Measurements from ENCODE around the gene HOXA13. TPM values are rescaled to one million over a fixed set of nuclear protein-coding genes. Genes with fewer than 3 reads are reported as not detected.

HOXA13 gene
- total RNA-seq, 4 donors from 2014 or later = not detected

DNA sequence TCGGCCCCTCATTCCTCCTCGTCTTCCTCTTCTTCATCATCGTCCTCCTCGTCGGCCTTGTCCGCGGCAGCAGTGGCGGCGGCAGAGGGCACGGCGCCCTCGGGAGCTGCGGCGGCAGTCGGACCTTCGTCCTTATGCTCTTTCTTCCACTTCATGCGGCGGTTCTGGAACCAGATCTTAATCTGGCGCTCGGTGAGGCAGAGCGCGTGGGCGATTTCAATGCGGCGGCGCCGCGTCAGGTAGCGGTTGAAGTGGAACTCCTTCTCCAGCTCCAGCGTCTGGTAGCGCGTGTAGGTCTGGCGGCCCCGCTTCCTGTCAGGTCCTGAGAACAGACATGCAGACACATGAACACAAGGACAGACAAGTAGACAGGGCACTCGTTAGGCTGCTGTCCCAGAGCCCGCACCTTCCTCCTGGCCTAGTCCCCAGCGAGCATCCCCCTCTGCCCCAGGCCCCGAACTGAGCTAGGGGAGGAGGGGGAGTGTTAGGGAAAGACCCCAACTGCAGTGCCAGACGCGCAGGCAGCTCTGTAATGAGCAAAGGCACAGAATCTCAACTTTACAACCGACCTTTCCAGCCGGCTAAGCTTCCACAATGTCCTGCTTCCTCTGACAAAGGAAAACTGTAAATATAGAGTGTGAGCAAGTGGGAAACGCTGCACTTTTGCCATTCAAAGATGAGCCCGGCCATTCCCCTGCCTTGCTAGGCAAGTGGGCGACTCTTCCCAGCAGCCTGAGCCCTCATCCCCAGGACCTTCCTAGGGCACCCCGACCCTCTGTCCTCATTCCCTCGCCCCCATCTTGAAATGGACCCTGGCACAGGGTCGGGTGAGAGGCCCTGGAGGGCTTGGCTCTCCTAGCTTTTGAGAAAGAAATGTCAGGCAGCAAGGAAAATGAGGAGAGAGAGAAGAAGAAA is 44.7 kb downstream of the HOXA13 start:
- peak; percentile 41 to 59 for DNase-seq
- H3K27ac ChIP-seq = no peak overlapping the region
- peaks cover 83% of the 10 kb centered on the region for H3K27me3 ChIP-seq
- intact Hi-C loops (cut with DNase I) = loop anchor here (5.0 kb wide), 1 partner anchor 288 kb away; no protein-coding TSS in a partner anchor
- WGBS, 2 donors = 10 to 16% methylated on average over 48 of the region's 48 CpGs
- peaks cover 18 to 34% of the 10 kb centered on the region in 2 donors for H3K4me1 ChIP-seq
- H3K9me3 ChIP-seq = no peaks in the 10 kb centered on the region
- TF ChIP-seq, protein P1, sequence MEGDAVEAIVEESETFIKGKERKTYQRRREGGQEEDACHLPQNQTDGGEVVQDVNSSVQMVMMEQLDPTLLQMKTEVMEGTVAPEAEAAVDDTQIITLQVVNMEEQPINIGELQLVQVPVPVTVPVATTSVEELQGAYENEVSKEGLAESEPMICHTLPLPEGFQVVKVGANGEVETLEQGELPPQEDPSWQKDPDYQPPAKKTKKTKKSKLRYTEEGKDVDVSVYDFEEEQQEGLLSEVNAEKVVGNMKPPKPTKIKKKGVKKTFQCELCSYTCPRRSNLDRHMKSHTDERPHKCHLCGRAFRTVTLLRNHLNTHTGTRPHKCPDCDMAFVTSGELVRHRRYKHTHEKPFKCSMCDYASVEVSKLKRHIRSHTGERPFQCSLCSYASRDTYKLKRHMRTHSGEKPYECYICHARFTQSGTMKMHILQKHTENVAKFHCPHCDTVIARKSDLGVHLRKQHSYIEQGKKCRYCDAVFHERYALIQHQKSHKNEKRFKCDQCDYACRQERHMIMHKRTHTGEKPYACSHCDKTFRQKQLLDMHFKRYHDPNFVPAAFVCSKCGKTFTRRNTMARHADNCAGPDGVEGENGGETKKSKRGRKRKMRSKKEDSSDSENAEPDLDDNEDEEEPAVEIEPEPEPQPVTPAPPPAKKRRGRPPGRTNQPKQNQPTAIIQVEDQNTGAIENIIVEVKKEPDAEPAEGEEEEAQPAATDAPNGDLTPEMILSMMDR (IDR thresholded peaks at IDR 0.05) = no peak
- no peak for TF ChIP-seq POLR2A (IDR thresholded peaks at IDR 0.05)
- no peaks in the 10 kb centered on the region for H3K36me3 ChIP-seq
- H3K4me3 ChIP-seq (replicated peaks in 1 of 3) = no peak overlapping the region

DNA sequence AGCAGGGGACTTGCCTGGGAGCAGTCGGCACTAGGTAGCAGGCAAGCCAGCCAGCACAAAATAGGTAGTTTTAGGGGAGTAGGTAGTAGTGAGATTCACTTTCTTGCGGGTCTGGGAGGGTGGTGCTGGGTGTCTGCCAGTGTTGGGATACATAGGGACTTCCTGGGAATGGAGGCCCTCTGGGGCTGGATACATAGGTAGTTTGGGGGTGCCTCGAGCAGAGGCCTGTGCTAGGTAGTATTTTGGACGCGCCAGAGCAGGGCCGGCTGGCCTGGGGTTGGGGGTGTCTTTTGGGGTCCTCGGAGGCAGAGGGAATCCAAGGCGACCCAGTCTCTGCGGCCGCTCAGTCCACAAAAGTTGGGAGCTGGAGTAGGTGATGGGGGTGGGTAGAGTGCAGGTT is 45.5 kb downstream of the HOXA13 start:
- H3K4me3 ChIP-seq (replicated peaks in 1 of 3) = no peak overlapping the region
- no peaks in the 10 kb centered on the region for H3K36me3 ChIP-seq
- intact Hi-C loops (cut with DNase I) = loop anchor here (5.0 kb wide), 1 partner anchor 287 kb away; no protein-coding TSS in a partner anchor
- WGBS, 2 donors = 31 to 36% methylated on average over 9 to 10 of the region's 10 CpGs
- peaks cover 18 to 34% of the 10 kb centered on the region in 2 donors for H3K4me1 ChIP-seq
- no peak for DNase-seq
- H3K27me3 ChIP-seq = peaks cover 84% of the 10 kb centered on the region
- H3K27ac ChIP-seq = no peak overlapping the region
- no peaks in the 10 kb centered on the region for H3K9me3 ChIP-seq
- TF ChIP-seq POLR2A (IDR thresholded peaks at IDR 0.05) = no peak
- TF ChIP-seq, protein P1 (IDR thresholded peaks at IDR 0.05) = no peak

DNA sequence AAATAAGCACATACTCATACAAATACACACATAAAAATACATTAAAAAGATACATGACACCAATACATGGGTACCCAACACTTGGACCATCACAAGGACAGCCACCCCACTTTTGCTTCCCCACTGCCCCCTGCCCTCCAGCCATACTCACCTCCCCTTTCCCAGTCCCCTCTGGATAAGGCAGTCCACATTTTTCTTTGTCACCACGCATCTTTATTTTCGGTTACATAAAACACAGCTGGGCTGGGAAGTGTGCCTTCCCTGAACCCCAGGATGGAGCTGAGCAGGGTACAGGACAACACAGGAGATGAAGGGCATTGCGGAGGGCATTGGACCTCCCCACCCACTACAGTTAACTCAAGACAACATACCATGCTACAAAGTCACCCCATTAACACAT is 46.4 kb downstream of the HOXA13 start:
- no peak overlapping the region for H3K4me3 ChIP-seq (replicated peaks in 1 of 3)
- H3K4me1 ChIP-seq = peaks cover 18 to 34% of the 10 kb centered on the region in 2 donors
- 28 to 35% methylated on average over 3 of the region's 3 CpGs for WGBS, 2 donors
- H3K27ac ChIP-seq = no peak overlapping the region
- no peaks in the 10 kb centered on the region for H3K9me3 ChIP-seq
- no peaks in the 10 kb centered on the region for H3K36me3 ChIP-seq
- intact Hi-C loops (cut with DNase I) = loop anchor here (5.0 kb wide), 1 partner anchor 286 kb away; no protein-coding TSS in a partner anchor
- TF ChIP-seq POLR2A (IDR thresholded peaks at IDR 0.05) = no peak
- TF ChIP-seq, protein P1 (IDR thresholded peaks at IDR 0.05) = no peak
- peaks cover 87% of the 10 kb centered on the region for H3K27me3 ChIP-seq
- DNase-seq = no peak

DNA sequence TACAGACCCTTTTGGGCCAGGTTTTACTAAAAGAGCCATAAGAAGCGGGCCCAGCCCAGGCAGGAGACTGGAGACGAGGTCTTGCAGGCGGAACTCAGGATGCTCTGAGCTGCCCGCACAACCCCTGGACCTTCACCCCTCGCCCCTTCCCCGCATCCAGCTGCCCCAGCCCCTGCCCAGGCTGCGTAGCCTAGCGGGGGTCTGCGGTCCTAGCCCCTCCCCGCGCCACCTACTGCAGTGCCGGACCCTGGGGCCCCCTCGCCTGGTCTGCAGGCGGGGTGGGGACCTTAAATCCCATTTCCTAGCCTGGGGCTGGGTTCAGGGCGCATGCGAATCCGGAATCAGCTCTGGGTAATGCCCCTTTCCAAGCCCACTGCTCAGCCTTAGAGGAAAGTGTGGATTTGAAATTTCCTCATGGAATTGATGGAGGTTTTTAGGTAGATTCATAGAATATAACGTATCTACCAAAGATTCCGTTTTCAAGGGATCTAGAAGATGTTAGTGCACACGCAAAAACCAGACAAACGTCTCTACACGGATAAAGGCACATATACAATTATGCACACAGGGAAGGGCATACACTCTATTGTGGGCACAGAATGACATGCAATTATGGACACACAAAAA is 47.0 kb downstream of the HOXA13 start:
- TF ChIP-seq, protein P1 (IDR thresholded peaks at IDR 0.05) = no peak
- TF ChIP-seq POLR2A (IDR thresholded peaks at IDR 0.05) = no peak
- WGBS, 2 donors = 18% methylated on average over 15 of the region's 22 CpGs

More for the DNA sequence above, 47.0 kb downstream of the HOXA13 start:
- H3K27ac ChIP-seq = peak overlapping the region in 1 of 3 donors; percentile 0
- no peak overlapping the region for H3K4me3 ChIP-seq (replicated peaks in 1 of 3)
- intact Hi-C loops (cut with DNase I) = loop anchor here (5.0 kb wide), 1 partner anchor 286 kb away; no protein-coding TSS in a partner anchor
- peaks cover 19 to 37% of the 10 kb centered on the region in 2 donors for H3K4me1 ChIP-seq
- H3K9me3 ChIP-seq = no peaks in the 10 kb centered on the region
- DNase-seq = no peak
- H3K27me3 ChIP-seq = peaks cover 88% of the 10 kb centered on the region
- no peaks in the 10 kb centered on the region for H3K36me3 ChIP-seq
